Body of pancreas (tissue), 4 donors: ENCODE measurements around the gene CYP2D6. TPM values are rescaled to one million over a fixed set of nuclear protein-coding genes. Genes with fewer than 3 reads are reported as not detected.
"Not testable (repeated sequence)": the region's sequence is repeated elsewhere in the genome, so short reads cannot be mapped to it uniquely, and the experiment has no call there.

ENCODE experiments used
- ATAC-seq: fragments of 150-250 bp; one replicate; pipeline ENCODE4 v1.9.1; 2016
- DNase-seq, 4 donors: peaks; one replicate each; pipeline ENCODE4 v3.0.0-alpha.2; 2019
- H3K27ac ChIP-seq, 4 donors: fragments of 200-600 bp; sonication (generic); 1 replicate in 3 of 4; 2 replicates in 1 of 4; pipeline versions ENCODE4 v1.5.1 to v1.6.1; 2016 to 2019; ENCODE audit warnings: mild to moderate bottlenecking in 1 of 4, mixed read lengths in 1 of 4, moderate library complexity in 1 of 4
- H3K27me3 ChIP-seq, 2 donors: fragments of 200-600 bp; sonication (generic); one replicate each; pipeline ENCODE4 v1.6.0; 2016; ENCODE audit warnings: mild to moderate bottlenecking in 1 of 2
- H3K36me3 ChIP-seq, 2 donors: fragments of 200-600 bp; sonication (generic); replicated peaks in 1 of 2; 2 replicates each; pipeline ENCODE4 v1.5.1; 2016; ENCODE audit warnings: low read depth in 2 of 2; ENCODE audit not compliant: insufficient read depth in 1 of 2
- H3K4me1 ChIP-seq: fragments of 200-600 bp; sonication (generic); one replicate; pipeline ENCODE4 v1.6.0; 2016
- H3K4me3 ChIP-seq, 2 donors: fragments of 200-600 bp; sonication (generic); 1 replicate in 1 of 2; 2 replicates in 1 of 2; pipeline ENCODE4 v1.5.1; 2016 to 2019
- H3K9me3 ChIP-seq, 3 donors: fragments of 200-600 bp; sonication (generic); 1 replicate in 2 of 3; 2 replicates in 1 of 3; pipeline ENCODE4 v1.5.1; 2016
- CTCF ChIP-seq, 7 experiments: fragments of 450-650 bp in 4 of 7; fragments of 200-600 bp in 3 of 7; sonication (generic) in 3 of 7; IDR thresholded peaks; one replicate each; pipeline ENCODE4 v1.5.1; 2016 to 2019; ENCODE audit warnings: antibody characterized with exemption in 7 of 7
- POLR2A ChIP-seq, 3 donors: fragments of 450-650 bp; IDR thresholded peaks; one replicate each; pipeline ENCODE4 v1.6.1; 2016; ENCODE audit warnings: antibody characterized with exemption in 3 of 3, mild to moderate bottlenecking in 2 of 3
- WGBS, 2 donors: methylation state at CpG; one replicate each; pipeline ENCODE4 v1.1.5; 2017; 5-methylcytosine and 5-hydroxymethylcytosine counted together
- intact Hi-C: fragments of 100-400 bp; cut with DNase I; formaldehyde crosslinking; loops from one replicate; pipeline ENCODE4 v1.15.1; 2023
- total RNA-seq, 2 donors: library from RNA; depleted of rRNA; stranded (reverse); fragments of >200 nt; gene quantifications; one replicate each; pipeline ENCODE4 v1.1.0, GENCODE V29; 2016

The CYP2D6 gene
- total RNA-seq, 2 donors from 2014 or later = 0.52 to 2.0 TPM

DNA sequence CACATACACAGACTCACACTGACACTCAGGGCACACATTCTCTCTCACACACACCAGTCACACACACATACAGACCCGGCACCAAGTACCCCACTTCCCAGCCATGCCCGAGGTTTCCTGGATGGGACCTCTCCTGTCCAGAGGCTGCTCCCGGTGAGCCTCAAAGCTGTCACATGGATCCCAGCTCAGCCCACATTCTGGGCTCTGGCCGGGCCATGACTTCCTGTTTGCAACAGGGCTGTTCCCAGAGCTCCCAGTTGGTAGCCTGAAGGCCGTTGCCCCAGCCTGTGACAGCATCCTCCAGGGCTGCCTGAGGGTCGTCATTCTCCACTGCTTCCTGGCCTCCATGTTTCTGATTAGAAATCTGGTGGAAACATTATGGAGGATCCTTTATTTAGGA is 14.6 kb upstream of the CYP2D6 start:
- WGBS, 2 donors = 46 to 67% methylated on average over 5 of the region's 6 CpGs
- DNase-seq (no peak), ATAC-seq (no peak)
- Histone ChIP-seq H3K27ac (no peak overlapping the region), H3K36me3 (no peaks in the 10 kb centered on the region), H3K4me3 (no peak overlapping the region), H3K9me3 (no peaks in the 10 kb centered on the region), H3K27me3 (no peaks in the 10 kb centered on the region), H3K4me1 (no peaks in the 10 kb centered on the region)
- no peak for TF ChIP-seq POLR2A (IDR thresholded peaks at IDR 0.05)
- TF ChIP-seq CTCF (IDR thresholded peaks at IDR 0.05) = no peak
- intact Hi-C loops = no loop called here

GRCh38 chr22:42143859-42144822 is 13.5 kb upstream of the CYP2D6 start:
- H3K27me3 ChIP-seq, H3K27ac ChIP-seq, H3K9me3 ChIP-seq, H3K36me3 ChIP-seq, H3K4me3 ChIP-seq, H3K4me1 ChIP-seq, DNase-seq, intact Hi-C loops, ATAC-seq: not testable (repeated sequence)
- WGBS, 2 donors = 90 to 91% methylated on average over 7 to 11 of the region's 20 CpGs

DNA sequence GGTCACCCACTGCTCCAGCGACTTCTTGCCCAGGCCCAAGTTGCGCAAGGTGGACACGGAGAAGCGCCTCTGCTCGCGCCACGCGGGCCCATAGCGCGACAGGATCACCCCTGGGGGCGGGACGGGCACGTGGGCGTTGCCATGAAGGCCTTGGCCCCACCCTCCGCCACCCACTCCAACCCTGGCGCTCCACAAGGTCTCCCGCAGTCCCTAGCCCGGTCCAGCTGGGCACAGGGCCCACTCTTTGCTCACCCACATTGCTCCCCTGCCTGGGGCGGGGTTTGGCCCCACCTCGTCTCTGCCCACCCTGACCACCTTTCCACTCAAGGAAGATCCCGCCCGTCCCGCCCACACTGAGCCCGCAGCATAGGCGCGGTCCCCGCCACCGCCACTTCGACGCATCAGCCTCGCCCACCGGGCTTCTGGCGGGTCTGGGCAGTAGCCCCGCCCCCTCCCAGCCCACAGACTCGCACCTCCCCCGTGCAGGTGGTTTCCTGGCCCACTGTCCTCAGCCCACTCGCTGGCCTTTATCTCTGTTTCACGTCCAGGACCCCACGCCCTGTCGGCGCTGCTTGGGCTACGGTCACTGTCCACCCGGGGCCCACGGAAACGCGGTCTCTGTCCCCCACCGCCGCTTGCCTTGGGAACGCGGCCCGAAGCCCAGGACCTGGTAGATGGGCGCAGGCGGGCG is 12.3 kb upstream of the CYP2D6 start:
- Histone ChIP-seq H3K4me1 (no peaks in the 10 kb centered on the region), H3K9me3 (no peaks in the 10 kb centered on the region), H3K36me3 (no peaks in the 10 kb centered on the region), H3K4me3 (no peak overlapping the region), H3K27ac (no peak overlapping the region), H3K27me3 (no peaks in the 10 kb centered on the region)
- ATAC-seq = no peak
- intact Hi-C loops = no loop called here
- DNase-seq = no peak
- TF ChIP-seq POLR2A (IDR thresholded peaks at IDR 0.05) = no peak
- no peak for TF ChIP-seq CTCF (IDR thresholded peaks at IDR 0.05)
- 90 to 94% methylated on average over 35 to 50 of the region's 54 CpGs for WGBS, 2 donors

DNA sequence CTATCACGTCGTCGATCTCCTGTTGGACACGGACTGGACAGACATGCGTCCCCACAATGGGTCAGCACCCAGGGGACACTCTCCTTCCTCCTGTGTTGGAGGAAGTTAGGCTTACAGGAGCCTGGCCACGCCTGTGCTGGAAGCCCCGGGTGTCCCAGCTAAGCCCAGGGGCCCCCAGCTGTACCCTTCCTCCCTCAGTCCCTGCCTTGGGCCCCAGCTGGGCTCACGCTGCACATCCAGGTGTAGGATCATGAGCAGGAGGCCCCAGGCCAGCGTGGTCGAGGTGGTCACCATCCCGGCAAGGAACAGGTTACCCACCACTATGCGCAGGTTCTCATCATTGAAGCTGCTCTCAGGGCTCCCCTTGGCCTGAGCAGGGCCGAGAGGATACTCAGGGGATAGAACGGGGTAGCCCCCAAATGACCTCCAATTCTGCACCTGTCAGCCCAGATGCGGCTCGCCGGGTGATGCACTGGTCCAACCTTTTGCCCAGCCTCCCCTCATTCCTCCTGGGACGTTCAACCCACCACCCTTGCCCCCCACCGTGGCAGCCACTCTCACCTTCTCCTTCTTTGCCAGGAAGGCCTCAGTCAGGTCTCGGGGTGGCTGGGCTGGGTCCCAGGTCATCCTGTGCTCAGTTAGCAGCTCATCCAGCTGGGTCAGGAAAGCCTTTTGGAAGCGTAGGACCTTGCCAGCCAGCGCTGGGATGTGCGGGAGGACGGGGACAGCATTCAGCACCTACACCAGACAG is 10.9 kb upstream of the CYP2D6 start:
- DNase-seq, H3K9me3 ChIP-seq, H3K27me3 ChIP-seq, H3K4me3 ChIP-seq, intact Hi-C loops, H3K4me1 ChIP-seq, H3K27ac ChIP-seq, H3K36me3 ChIP-seq, ATAC-seq: not testable (repeated sequence)
- 90 to 97% methylated on average over 10 to 18 of the region's 24 CpGs for WGBS, 2 donors

- ATAC-seq, H3K4me1 ChIP-seq, DNase-seq, intact Hi-C loops, H3K36me3 ChIP-seq, H3K4me3 ChIP-seq, H3K27ac ChIP-seq, H3K27me3 ChIP-seq, H3K9me3 ChIP-seq: not testable (repeated sequence)
- 88 to 90% methylated on average over 8 to 11 of the region's 17 CpGs for WGBS, 2 donors
Observed at GRCh38 chr22:42140153-42140552, 9.5 kb upstream of the CYP2D6 start.

DNA sequence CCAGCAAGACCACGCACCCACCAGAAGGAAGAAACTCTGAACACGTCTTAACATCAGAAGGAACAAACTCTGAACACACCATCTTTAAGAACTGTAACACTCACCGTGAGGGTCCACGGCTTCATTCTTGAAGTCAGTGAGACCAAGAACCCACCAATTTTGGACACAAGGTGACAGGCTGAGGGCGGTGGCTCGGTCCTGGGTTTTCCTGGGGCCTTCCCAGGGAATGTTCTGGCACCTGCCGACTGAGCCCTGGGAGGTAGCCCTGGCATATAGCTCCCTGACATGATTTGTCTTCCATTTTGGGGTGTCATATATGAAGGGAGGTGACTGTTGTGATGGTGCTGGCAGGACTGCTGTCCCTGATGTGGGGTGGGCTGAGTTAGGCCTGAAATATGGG is 8.9 kb upstream of the CYP2D6 start:
- ATAC-seq, H3K4me1 ChIP-seq, H3K27me3 ChIP-seq, intact Hi-C loops, H3K27ac ChIP-seq, H3K36me3 ChIP-seq, H3K4me3 ChIP-seq, DNase-seq, H3K9me3 ChIP-seq: not testable (repeated sequence)
- WGBS, 2 donors = 74 to 89% methylated on average over 6 to 7 of the region's 7 CpGs
